CD14-positive monocyte (primary cell): ENCODE data around the gene NCOA6. TPM values are rescaled to one million over a fixed set of nuclear protein-coding genes. Genes with fewer than 3 reads are reported as not detected.
"Not testable (repeated sequence)": the region's sequence is repeated elsewhere in the genome, so short reads cannot be mapped to it uniquely, and the experiment has no call there.

Source experiments
- DNase-seq, 3 donors: peaks; one replicate each; pipeline ENCODE4 v3.0.0-alpha.2; 2011 to 2022
- H2AFZ ChIP-seq: 2 replicates; pipeline ENCODE4 v1.6.0; 2012; ENCODE audit warnings: mild to moderate bottlenecking, low read depth, low read length, inconsistent platforms; ENCODE audit not compliant: insufficient read depth, poor library complexity, severe bottlenecking
- H3K27ac ChIP-seq, 2 donors: 1 replicate in 1 of 2; 2 replicates in 1 of 2; pipeline ENCODE4 v1.5.1; 2012 to 2013; ENCODE audit warnings: low read length in 2 of 2, control low read depth in 1 of 2, inconsistent platforms in 1 of 2, low read depth in 1 of 2, mild to moderate bottlenecking in 1 of 2
- H3K27me3 ChIP-seq, 2 donors: one replicate each; pipeline versions ENCODE4 v1.6.0 to v1.6.1; 2011 to 2013; ENCODE audit warnings: low read length in 2 of 2; ENCODE audit not compliant: control insufficient read depth in 2 of 2, insufficient read depth in 2 of 2
- H3K36me3 ChIP-seq, 2 donors: replicated peaks in 1 of 2; 1 replicate in 1 of 2; 2 replicates in 1 of 2; pipeline versions ENCODE4 v1.5.1 to v1.6.1; 2012 to 2013; ENCODE audit warnings: low read length in 2 of 2, control low read depth in 1 of 2, inconsistent platforms in 1 of 2, mild to moderate bottlenecking in 1 of 2; ENCODE audit not compliant: insufficient read depth in 2 of 2, control insufficient read depth in 1 of 2
- H3K4me1 ChIP-seq, 2 donors: 1 replicate in 1 of 2; 2 replicates in 1 of 2; pipeline versions ENCODE4 v1.5.1 to v1.6.1; 2012 to 2013; ENCODE audit warnings: low read length in 2 of 2, control low read depth in 1 of 2, inconsistent platforms in 1 of 2, mild to moderate bottlenecking in 1 of 2, moderate library complexity in 1 of 2; ENCODE audit not compliant: insufficient read depth in 2 of 2, control insufficient read depth in 1 of 2
- H3K4me2 ChIP-seq: replicated peaks from 2 replicates; pipeline ENCODE3; 2012; ENCODE audit warnings: low read length, moderate library complexity, mild to moderate bottlenecking; ENCODE audit not compliant: poor library complexity, severe bottlenecking; ENCODE audit errors: extremely low read depth
- H3K4me3 ChIP-seq, 3 experiments: fragments of 200-600 bp in 1 of 3; sonication (generic) in 1 of 3; replicated peaks in 1 of 3; 1 replicate in 2 of 3; 2 replicates in 1 of 3; pipeline ENCODE4 v1.5.1; 2011 to 2013; ENCODE audit warnings: low read length in 3 of 3, mild to moderate bottlenecking in 3 of 3, control low read depth in 2 of 3, low read depth in 2 of 3, inconsistent platforms in 1 of 3, moderate library complexity in 1 of 3
- H3K79me2 ChIP-seq: 2 replicates; pipeline ENCODE4 v1.6.0; 2012; ENCODE audit warnings: mild to moderate bottlenecking, control low read depth, inconsistent platforms, low read length, moderate library complexity; ENCODE audit not compliant: insufficient read depth
- H3K9ac ChIP-seq: 2 replicates; pipeline ENCODE4 v1.6.0; 2017; ENCODE audit warnings: low read length, mild to moderate bottlenecking; ENCODE audit not compliant: insufficient read depth, poor library complexity, severe bottlenecking
- H3K9me3 ChIP-seq, 2 donors: replicated peaks in 1 of 2; 1 replicate in 1 of 2; 2 replicates in 1 of 2; pipeline versions ENCODE4 v1.5.1 to v1.6.1; 2012 to 2013; ENCODE audit warnings: low read length in 2 of 2, control low read depth in 1 of 2; ENCODE audit not compliant: control insufficient read depth in 1 of 2, insufficient read depth in 1 of 2
- H4K20me1 ChIP-seq: 2 replicates; pipeline ENCODE4 v1.6.0; 2012; ENCODE audit warnings: mild to moderate bottlenecking, low read length, control low read depth, moderate library complexity; ENCODE audit not compliant: insufficient read depth
- H3K27ac Mint-ChIP-seq, 7 donors: one replicate each; pipeline ENCODE4 v1.8.0; 2020; ENCODE audit warnings: mild to moderate bottlenecking in 7 of 7, mixed read lengths in 7 of 7, moderate library complexity in 6 of 7, inconsistent platforms in 2 of 7
- H3K27me3 Mint-ChIP-seq, 3 donors: one replicate each; pipeline ENCODE4 v1.8.0; 2021 to 2022; ENCODE audit warnings: low read depth in 3 of 3, mild to moderate bottlenecking in 3 of 3, mixed read lengths in 3 of 3, moderate library complexity in 3 of 3, inconsistent platforms in 1 of 3
- H3K36me3 Mint-ChIP-seq, 2 donors: one replicate each; pipeline ENCODE4 v1.8.0; 2020; ENCODE audit warnings: mixed read lengths in 2 of 2, inconsistent platforms in 1 of 2, mild to moderate bottlenecking in 1 of 2
- H3K4me1 Mint-ChIP-seq: one replicate; pipeline ENCODE4 v1.8.0; 2020; ENCODE audit warnings: mild to moderate bottlenecking, mixed read lengths
- H3K4me3 Mint-ChIP-seq, 2 donors: one replicate each; pipeline ENCODE4 v1.8.0; 2020; ENCODE audit warnings: mild to moderate bottlenecking in 2 of 2, mixed read lengths in 2 of 2, moderate library complexity in 1 of 2
- H3K9me3 Mint-ChIP-seq, 7 donors: one replicate each; pipeline ENCODE4 v1.8.0; 2020 to 2022; ENCODE audit warnings: mixed read lengths in 7 of 7, mild to moderate bottlenecking in 6 of 7, moderate library complexity in 6 of 7, inconsistent platforms in 2 of 7
- WGBS: methylation state at CpG from one replicate; pipeline ENCODE4 v1.1.5; 2013; ENCODE audit warnings: missing lambda C conversion rate; ENCODE audit not compliant: insufficient coverage; 5-methylcytosine and 5-hydroxymethylcytosine counted together
- intact Hi-C, 2 donors: fragments of 100-400 bp; cut with micrococcal nuclease; formaldehyde crosslinking; loops; one replicate each; pipeline versions ENCODE4 v1.15.0 to v1.15.1; 2023
- polyA plus RNA-seq, 3 donors: library from polyadenylated mRNA; depleted of rRNA in 1 of 3; unstranded in 2 of 3; stranded (reverse) in 1 of 3; fragments of 300-500 nt in 2 of 3; fragments of >200 nt in 1 of 3; fragmentation: Illumina TruSeq in 2 of 3; gene quantifications; 1 replicate in 2 of 3; 2 replicates in 1 of 3; pipeline ENCODE4 v1.2.3, GENCODE V29; 2012 to 2021
- TF ChIP-seq, protein P1 (sequence below): fragments of 200-600 bp; IDR thresholded peaks from one replicate; pipeline ENCODE4 v1.8.0; 2022; ENCODE audit warnings: antibody characterized with exemption, mild to moderate bottlenecking

Gene NCOA6
- polyA plus RNA-seq, 3 donors: 2.8 to 19.0 (median 3.9) TPM

DNA sequence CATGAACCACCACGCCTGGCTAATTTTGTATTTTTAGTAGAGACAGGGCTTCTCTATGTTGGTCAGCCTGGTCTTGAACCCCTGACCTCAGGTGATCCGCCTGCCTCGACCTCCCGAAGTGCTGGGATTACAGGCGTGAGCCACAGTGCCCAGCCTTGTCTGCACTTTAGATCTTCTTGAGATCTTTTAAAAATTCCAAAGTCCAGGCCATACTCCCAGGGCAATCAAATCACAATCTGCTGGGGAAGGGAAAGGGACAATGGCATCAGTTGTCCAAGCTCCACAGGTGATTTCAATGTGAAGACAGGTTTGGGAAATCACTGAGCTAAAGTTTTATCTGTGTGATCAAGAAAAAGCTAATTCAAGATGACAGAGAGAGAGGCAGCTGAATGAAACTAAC is 16.9 kb downstream of the NCOA6 start:
- Mint-ChIP-seq H3K36me3 (peaks cover 2 to 10% of the 10 kb centered on the region in 2 donors), H3K27ac (peak overlapping the region in 1 of 7 donors; percentile 32), H3K4me3 (no peak overlapping the region), H3K27me3 (peaks cover 0 to 1% (median 0%) of the 10 kb centered on the region in 3 donors), H3K9me3 (no peaks in the 10 kb centered on the region), H3K4me1 (peaks cover 27% of the 10 kb centered on the region)
- TF ChIP-seq, protein P1, sequence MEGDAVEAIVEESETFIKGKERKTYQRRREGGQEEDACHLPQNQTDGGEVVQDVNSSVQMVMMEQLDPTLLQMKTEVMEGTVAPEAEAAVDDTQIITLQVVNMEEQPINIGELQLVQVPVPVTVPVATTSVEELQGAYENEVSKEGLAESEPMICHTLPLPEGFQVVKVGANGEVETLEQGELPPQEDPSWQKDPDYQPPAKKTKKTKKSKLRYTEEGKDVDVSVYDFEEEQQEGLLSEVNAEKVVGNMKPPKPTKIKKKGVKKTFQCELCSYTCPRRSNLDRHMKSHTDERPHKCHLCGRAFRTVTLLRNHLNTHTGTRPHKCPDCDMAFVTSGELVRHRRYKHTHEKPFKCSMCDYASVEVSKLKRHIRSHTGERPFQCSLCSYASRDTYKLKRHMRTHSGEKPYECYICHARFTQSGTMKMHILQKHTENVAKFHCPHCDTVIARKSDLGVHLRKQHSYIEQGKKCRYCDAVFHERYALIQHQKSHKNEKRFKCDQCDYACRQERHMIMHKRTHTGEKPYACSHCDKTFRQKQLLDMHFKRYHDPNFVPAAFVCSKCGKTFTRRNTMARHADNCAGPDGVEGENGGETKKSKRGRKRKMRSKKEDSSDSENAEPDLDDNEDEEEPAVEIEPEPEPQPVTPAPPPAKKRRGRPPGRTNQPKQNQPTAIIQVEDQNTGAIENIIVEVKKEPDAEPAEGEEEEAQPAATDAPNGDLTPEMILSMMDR: no peak
- WGBS: 100% methylated on average over 4 of the region's 5 CpGs
- Histone ChIP-seq H3K9me3 (no peaks in the 10 kb centered on the region), H3K27me3 (no peaks in the 10 kb centered on the region), H3K36me3 (no peaks in the 10 kb centered on the region), H3K4me1 (peaks cover 3 to 8% of the 10 kb centered on the region in 2 donors), H3K27ac (no peak overlapping the region), H3K4me3 (no peak overlapping the region), H3K4me2 (no peak overlapping the region), H2AFZ (no peak overlapping the region), H3K79me2 (peaks cover 90% of the 10 kb centered on the region), H3K9ac (no peak overlapping the region), H4K20me1 (peaks cover 94% of the 10 kb centered on the region)
- no peak for DNase-seq
- intact Hi-C loops: no loop called here

DNA sequence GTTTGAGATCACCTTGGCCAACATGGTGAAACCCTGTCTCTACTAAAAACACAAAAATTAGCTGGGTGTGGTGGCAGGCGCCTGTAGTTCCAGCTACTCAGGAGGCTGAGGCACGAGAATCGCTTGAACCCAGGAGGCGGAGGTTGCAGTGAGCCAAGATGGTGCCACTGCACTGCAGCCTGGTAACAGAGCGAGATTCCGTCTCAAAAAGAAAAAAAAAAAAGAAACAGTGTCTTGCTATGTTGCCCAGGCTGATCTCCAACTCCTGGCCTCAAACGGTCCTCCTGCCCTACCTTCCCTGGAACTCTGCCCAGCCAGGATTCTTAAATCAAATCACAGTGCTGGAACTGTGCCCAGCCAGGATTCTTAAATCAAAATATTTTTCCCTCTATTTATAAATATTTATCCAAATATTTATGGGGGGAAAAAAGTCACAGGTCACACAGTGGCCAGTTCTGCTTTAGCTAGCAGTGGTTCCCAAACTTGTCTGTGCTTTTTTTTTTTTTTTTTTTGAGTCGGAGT is 17.4 kb downstream of the NCOA6 start:
- WGBS: 100% methylated on average over 6 of the region's 8 CpGs
- peaks cover 94% of the 10 kb centered on the region for H4K20me1 ChIP-seq
- H3K4me3 ChIP-seq, H3K4me2 ChIP-seq, DNase-seq, H3K4me3 Mint-ChIP-seq, H3K27ac ChIP-seq, H3K4me1 ChIP-seq, H3K9me3 ChIP-seq, H3K27me3 ChIP-seq, H3K9me3 Mint-ChIP-seq, H3K36me3 ChIP-seq, intact Hi-C loops, H2AFZ ChIP-seq, H3K27me3 Mint-ChIP-seq, H3K9ac ChIP-seq: not testable (repeated sequence)
- H3K79me2 ChIP-seq: peaks cover 90% of the 10 kb centered on the region
- H3K27ac Mint-ChIP-seq: peak overlapping the region in 1 of 7 donors; percentile 8
- H3K4me1 Mint-ChIP-seq: peaks cover 27% of the 10 kb centered on the region
- H3K36me3 Mint-ChIP-seq: peaks cover 2 to 16% of the 10 kb centered on the region in 2 donors
